WTC11 (cell line): Measurements from ENCODE around the gene TSSK2. TPM values are rescaled to one million over a fixed set of nuclear protein-coding genes. Genes with fewer than 3 reads are reported as not detected.

ENCODE experiments used
- ATAC-seq: fragments of 200-7000 bp; cut with Tn5 transposase; 2 replicates; pipeline ENCODE4 v1.10.0; 2021; ENCODE audit warnings: mild to moderate bottlenecking, moderate library complexity
- CTCF ChIA-PET: fragments of 300-600 bp; sonication (Branson Sonifier 250); formaldehyde crosslinking; loops from one replicate; lab custom pipeline; 2021; ENCODE audit warnings: antibody characterized with exemption; lab: Charles Lee
- POLR2A ChIA-PET: fragments of 350-600 bp; sonication (Branson Sonifier 250); formaldehyde crosslinking; loops from one replicate; lab custom pipeline; 2021; ENCODE audit warnings: antibody characterized with exemption; lab: Charles Lee
- DNase-seq: peaks from one replicate; pipeline ENCODE4 v3.0.0; 2021; ENCODE audit warnings: low spot score
- H3K27ac Mint-ChIP-seq: 2 replicates; pipeline ENCODE4 v1.8.0; 2021; ENCODE audit warnings: mixed read lengths
- H3K27me3 Mint-ChIP-seq: 2 replicates; pipeline ENCODE4 v1.8.0; 2021; ENCODE audit warnings: low read depth, mild to moderate bottlenecking, moderate library complexity, mixed read lengths
- H3K36me3 Mint-ChIP-seq: 2 replicates; pipeline ENCODE4 v1.8.0; 2021; ENCODE audit warnings: mixed read lengths
- H3K4me1 Mint-ChIP-seq: 2 replicates; pipeline ENCODE4 v1.8.0; 2022; ENCODE audit warnings: mixed read lengths
- H3K4me3 Mint-ChIP-seq: 2 replicates; pipeline ENCODE4 v1.8.0; 2021; ENCODE audit warnings: mild to moderate bottlenecking, moderate library complexity, mixed read lengths
- H3K9me3 Mint-ChIP-seq: 2 replicates; pipeline ENCODE4 v1.8.0; 2021; ENCODE audit warnings: mixed read lengths
- CBFB ChIP-seq: sonication (generic); formaldehyde crosslinking; IDR thresholded peaks from 2 replicates; pipeline ENCODE4 v1.8.1; 2022; ENCODE audit warnings: mild to moderate bottlenecking, low read depth, missing genetic modification reagents
- EMX1 ChIP-seq: fragments of 250-450 bp; sonication (Bioruptor Pico); IDR thresholded peaks from 2 replicates; pipeline ENCODE4 v1.8.0; 2021; ENCODE audit warnings: mild to moderate bottlenecking
- FOXJ3 ChIP-seq: sonication (generic); formaldehyde crosslinking; IDR thresholded peaks from 2 replicates; pipeline ENCODE4 v1.9.0; 2021; ENCODE audit warnings: missing genetic modification reagents, mild to moderate bottlenecking, borderline replicate concordance
- KAT7 ChIP-seq: sonication (generic); formaldehyde crosslinking; IDR thresholded peaks from 2 replicates; pipeline ENCODE4 v1.8.1; 2023; ENCODE audit warnings: missing genetic modification reagents, mild to moderate bottlenecking, borderline replicate concordance
- NFYB ChIP-seq: sonication (generic); formaldehyde crosslinking; conservative IDR thresholded peaks from 2 replicates; pipeline ENCODE4 v1.8.0; 2022; ENCODE audit warnings: low read depth, missing genetic modification reagents
- SMAD4 ChIP-seq: sonication (generic); formaldehyde crosslinking; IDR thresholded peaks from 2 replicates; pipeline ENCODE4 v1.8.0; 2022; ENCODE audit warnings: mild to moderate bottlenecking, missing genetic modification reagents
- SOX15 ChIP-seq: fragments of 250-450 bp; sonication (Bioruptor Pico); IDR thresholded peaks from 2 replicates; pipeline ENCODE4 v1.9.0; 2021; ENCODE audit warnings: mild to moderate bottlenecking
- TEAD1 ChIP-seq: sonication (generic); formaldehyde crosslinking; IDR thresholded peaks from 2 replicates; pipeline ENCODE4 v1.8.0; 2022; ENCODE audit warnings: mild to moderate bottlenecking, missing genetic modification reagents
- TP53 ChIP-seq: sonication (generic); formaldehyde crosslinking; IDR thresholded peaks from 2 replicates; pipeline ENCODE4 v1.8.1; 2023; ENCODE audit warnings: mild to moderate bottlenecking, missing genetic modification reagents
- ZNF423 ChIP-seq: fragments of 250-450 bp; sonication (Bioruptor Pico); IDR thresholded peaks from 2 replicates; pipeline ENCODE4 v2.1.2; 2022; ENCODE audit warnings: mild to moderate bottlenecking, moderate library complexity
- total RNA-seq: library from RNA; stranded (reverse); gene quantifications from 3 replicates; pipeline ENCODE4 v1.2.3, GENCODE V29; 2021
- TF ChIP-seq, protein P1 (sequence below): sonication (generic); formaldehyde crosslinking; IDR thresholded peaks from 2 replicates; pipeline ENCODE4 v1.8.1; 2023; ENCODE audit warnings: mild to moderate bottlenecking, missing genetic modification reagents
- TF ChIP-seq, protein P2 (sequence below): sonication (generic); formaldehyde crosslinking; IDR thresholded peaks from 2 replicates; pipeline ENCODE4 v1.8.1; 2023; ENCODE audit warnings: mild to moderate bottlenecking, missing genetic modification reagents, borderline replicate concordance
- TF ChIP-seq, protein P3 (sequence below): fragments of 250-450 bp; sonication (Bioruptor Pico); IDR thresholded peaks from 2 replicates; pipeline ENCODE4 v1.9.0; 2021; ENCODE audit warnings: moderate library complexity, mild to moderate bottlenecking, inconsistent platforms, borderline replicate concordance
- TF ChIP-seq, protein P4 (sequence below): fragments of 250-450 bp; sonication (Bioruptor Pico); IDR thresholded peaks from 2 replicates; pipeline ENCODE4 v1.8.0; 2021; ENCODE audit warnings: mild to moderate bottlenecking
- TF ChIP-seq, protein P5 (sequence below): fragments of 200-600 bp; IDR thresholded peaks from 2 replicates; pipeline ENCODE4 v1.8.0; 2022; ENCODE audit warnings: antibody characterized with exemption
- TF ChIP-seq, protein P6 (sequence below): sonication (generic); formaldehyde crosslinking; IDR thresholded peaks from 2 replicates; pipeline ENCODE4 v1.8.1; 2022; ENCODE audit warnings: mild to moderate bottlenecking, moderate library complexity, missing genetic modification reagents
- TF ChIP-seq, protein P7 (sequence below): sonication (generic); formaldehyde crosslinking; IDR thresholded peaks from 2 replicates; pipeline ENCODE4 v1.8.1; 2023; ENCODE audit warnings: mild to moderate bottlenecking, missing genetic modification reagents, moderate library complexity

Gene TSSK2
- total RNA-seq, 1 experiment from 2014 or later: not detected

DNA sequence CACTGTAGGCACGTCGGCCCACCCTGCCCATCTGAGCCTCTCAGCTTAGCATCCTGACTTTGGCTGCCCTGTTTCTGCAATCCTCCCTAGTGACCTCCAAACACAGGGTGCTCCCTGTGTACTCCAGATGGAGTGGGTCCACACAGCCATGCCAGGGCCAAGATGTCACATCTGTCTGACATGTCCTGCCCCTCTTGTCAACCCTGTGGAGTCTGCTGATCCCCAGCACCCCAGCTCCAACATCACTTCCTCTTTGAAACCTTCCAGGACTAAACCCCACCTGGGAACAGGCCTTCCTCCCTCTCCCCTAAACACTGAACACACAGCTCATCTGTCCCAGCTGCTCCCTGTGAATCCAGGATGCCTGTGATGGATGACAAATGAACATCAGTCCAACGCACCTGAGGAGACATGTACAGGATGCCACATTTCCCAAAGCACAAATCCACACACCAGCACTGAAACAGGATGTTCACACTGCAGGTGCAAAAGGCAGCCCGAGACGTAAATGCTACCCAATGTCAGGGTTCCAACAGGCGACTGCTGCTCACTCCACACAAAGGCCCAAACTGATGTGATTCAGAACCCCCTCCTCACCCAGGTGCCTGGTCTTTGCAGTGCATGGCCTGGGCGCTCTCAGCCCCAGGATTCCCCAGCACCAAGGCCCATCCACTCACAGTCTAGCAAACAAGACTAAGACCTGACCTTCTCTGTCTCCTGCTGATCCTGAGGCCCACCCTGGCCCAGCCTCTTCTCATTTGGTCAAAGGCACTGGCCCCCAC is 2.0 kb upstream of the TSSK2 start:
- no peak for ATAC-seq
- CTCF ChIA-PET: no interaction called here

DNA sequence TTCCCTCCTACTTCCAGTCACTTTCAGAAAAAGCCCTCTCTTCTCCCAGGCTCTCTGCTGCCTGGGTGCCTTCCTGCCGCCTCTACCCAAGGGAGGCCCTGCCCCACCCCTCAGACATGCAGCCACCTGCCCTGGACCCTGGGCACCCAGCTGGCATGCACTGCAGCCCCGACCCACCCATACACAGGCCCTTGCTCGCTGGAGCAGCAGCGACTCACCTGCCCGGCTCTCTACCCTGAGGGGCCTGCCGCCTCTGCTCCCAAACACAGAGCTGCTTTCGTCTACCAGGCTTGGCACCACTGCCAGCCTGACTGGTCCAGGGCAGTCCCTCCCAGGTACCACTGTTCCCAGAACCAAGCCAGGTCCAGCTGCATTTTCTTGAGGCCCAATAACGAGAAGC is 1.2 kb upstream of the TSSK2 start:
- no peak overlapping the region for H3K4me3 Mint-ChIP-seq
- H3K9me3 Mint-ChIP-seq: no peaks in the 10 kb centered on the region

More for the DNA sequence above, 2.0 kb upstream of the TSSK2 start:
- Mint-ChIP-seq H3K27ac (peak overlapping the region; percentile 73; the same call in 1 of the 2 replicates), H3K9me3 (no peaks in the 10 kb centered on the region), H3K36me3 (0 out of 2 replicates have a peak, but pooled peaks cover 2% of the 10 kb centered on the region), H3K27me3 (no peaks in the 10 kb centered on the region; the same call in 1 of the 2 replicates), H3K4me3 (no peak overlapping the region), H3K4me1 (0 out of 2 replicates have a peak, but pooled peaks cover under 1% of the 10 kb centered on the region)
- no peak for DNase-seq
- TF ChIP-seq SMAD4 (CRISPR knock-in tag): no peak
- TF ChIP-seq, protein P1, sequence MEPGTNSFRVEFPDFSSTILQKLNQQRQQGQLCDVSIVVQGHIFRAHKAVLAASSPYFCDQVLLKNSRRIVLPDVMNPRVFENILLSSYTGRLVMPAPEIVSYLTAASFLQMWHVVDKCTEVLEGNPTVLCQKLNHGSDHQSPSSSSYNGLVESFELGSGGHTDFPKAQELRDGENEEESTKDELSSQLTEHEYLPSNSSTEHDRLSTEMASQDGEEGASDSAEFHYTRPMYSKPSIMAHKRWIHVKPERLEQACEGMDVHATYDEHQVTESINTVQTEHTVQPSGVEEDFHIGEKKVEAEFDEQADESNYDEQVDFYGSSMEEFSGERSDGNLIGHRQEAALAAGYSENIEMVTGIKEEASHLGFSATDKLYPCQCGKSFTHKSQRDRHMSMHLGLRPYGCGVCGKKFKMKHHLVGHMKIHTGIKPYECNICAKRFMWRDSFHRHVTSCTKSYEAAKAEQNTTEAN (CRISPR knock-in tag): no peak
- no peak for TF ChIP-seq SOX15 (CRISPR knock-in tag)
- no peak for TF ChIP-seq TP53
- TF ChIP-seq, protein P2, sequence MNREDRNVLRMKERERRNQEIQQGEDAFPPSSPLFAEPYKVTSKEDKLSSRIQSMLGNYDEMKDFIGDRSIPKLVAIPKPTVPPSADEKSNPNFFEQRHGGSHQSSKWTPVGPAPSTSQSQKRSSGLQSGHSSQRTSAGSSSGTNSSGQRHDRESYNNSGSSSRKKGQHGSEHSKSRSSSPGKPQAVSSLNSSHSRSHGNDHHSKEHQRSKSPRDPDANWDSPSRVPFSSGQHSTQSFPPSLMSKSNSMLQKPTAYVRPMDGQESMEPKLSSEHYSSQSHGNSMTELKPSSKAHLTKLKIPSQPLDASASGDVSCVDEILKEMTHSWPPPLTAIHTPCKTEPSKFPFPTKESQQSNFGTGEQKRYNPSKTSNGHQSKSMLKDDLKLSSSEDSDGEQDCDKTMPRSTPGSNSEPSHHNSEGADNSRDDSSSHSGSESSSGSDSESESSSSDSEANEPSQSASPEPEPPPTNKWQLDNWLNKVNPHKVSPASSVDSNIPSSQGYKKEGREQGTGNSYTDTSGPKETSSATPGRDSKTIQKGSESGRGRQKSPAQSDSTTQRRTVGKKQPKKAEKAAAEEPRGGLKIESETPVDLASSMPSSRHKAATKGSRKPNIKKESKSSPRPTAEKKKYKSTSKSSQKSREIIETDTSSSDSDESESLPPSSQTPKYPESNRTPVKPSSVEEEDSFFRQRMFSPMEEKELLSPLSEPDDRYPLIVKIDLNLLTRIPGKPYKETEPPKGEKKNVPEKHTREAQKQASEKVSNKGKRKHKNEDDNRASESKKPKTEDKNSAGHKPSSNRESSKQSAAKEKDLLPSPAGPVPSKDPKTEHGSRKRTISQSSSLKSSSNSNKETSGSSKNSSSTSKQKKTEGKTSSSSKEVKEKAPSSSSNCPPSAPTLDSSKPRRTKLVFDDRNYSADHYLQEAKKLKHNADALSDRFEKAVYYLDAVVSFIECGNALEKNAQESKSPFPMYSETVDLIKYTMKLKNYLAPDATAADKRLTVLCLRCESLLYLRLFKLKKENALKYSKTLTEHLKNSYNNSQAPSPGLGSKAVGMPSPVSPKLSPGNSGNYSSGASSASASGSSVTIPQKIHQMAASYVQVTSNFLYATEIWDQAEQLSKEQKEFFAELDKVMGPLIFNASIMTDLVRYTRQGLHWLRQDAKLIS (CRISPR knock-in tag): no peak
- TF ChIP-seq, protein P3, sequence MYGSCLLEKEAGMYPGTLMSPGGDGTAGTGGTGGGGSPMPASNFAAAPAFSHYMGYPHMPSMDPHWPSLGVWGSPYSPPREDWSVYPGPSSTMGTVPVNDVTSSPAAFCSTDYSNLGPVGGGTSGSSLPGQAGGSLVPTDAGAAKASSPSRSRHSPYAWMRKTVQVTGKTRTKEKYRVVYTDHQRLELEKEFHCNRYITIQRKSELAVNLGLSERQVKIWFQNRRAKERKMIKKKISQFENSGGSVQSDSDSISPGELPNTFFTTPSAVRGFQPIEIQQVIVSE (CRISPR knock-in tag): no peak
- TF ChIP-seq, protein P4, sequence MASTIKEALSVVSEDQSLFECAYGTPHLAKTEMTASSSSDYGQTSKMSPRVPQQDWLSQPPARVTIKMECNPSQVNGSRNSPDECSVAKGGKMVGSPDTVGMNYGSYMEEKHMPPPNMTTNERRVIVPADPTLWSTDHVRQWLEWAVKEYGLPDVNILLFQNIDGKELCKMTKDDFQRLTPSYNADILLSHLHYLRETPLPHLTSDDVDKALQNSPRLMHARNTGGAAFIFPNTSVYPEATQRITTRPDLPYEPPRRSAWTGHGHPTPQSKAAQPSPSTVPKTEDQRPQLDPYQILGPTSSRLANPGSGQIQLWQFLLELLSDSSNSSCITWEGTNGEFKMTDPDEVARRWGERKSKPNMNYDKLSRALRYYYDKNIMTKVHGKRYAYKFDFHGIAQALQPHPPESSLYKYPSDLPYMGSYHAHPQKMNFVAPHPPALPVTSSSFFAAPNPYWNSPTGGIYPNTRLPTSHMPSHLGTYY (CRISPR knock-in tag): no peak
- TF ChIP-seq CBFB (CRISPR knock-in tag): no peak
- TF ChIP-seq, protein P5, sequence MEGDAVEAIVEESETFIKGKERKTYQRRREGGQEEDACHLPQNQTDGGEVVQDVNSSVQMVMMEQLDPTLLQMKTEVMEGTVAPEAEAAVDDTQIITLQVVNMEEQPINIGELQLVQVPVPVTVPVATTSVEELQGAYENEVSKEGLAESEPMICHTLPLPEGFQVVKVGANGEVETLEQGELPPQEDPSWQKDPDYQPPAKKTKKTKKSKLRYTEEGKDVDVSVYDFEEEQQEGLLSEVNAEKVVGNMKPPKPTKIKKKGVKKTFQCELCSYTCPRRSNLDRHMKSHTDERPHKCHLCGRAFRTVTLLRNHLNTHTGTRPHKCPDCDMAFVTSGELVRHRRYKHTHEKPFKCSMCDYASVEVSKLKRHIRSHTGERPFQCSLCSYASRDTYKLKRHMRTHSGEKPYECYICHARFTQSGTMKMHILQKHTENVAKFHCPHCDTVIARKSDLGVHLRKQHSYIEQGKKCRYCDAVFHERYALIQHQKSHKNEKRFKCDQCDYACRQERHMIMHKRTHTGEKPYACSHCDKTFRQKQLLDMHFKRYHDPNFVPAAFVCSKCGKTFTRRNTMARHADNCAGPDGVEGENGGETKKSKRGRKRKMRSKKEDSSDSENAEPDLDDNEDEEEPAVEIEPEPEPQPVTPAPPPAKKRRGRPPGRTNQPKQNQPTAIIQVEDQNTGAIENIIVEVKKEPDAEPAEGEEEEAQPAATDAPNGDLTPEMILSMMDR: no peak
- POLR2A ChIA-PET: no interaction called here

More for the DNA sequence above, 1.2 kb upstream of the TSSK2 start:
- Mint-ChIP-seq H3K4me1 (no peaks in the 10 kb centered on the region), H3K36me3 (0 out of 2 replicates have a peak, but pooled peaks cover 2% of the 10 kb centered on the region), H3K27me3 (no peaks in the 10 kb centered on the region), H3K27ac (peak overlapping the region; percentile 73; the same call in 1 of the 2 replicates)
- ChIA-PET CTCF (no interaction called here), POLR2A (no interaction called here)
- TF ChIP-seq, protein P1 (CRISPR knock-in tag): no peak
- no peak for TF ChIP-seq SMAD4 (CRISPR knock-in tag)
- no peak for TF ChIP-seq TP53
- TF ChIP-seq, protein P6, sequence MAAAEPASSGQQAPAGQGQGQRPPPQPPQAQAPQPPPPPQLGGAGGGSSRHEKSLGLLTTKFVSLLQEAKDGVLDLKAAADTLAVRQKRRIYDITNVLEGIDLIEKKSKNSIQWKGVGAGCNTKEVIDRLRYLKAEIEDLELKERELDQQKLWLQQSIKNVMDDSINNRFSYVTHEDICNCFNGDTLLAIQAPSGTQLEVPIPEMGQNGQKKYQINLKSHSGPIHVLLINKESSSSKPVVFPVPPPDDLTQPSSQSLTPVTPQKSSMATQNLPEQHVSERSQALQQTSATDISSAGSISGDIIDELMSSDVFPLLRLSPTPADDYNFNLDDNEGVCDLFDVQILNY (CRISPR knock-in tag): no peak
- no peak for TF ChIP-seq EMX1 (CRISPR knock-in tag)
- no peak for TF ChIP-seq TEAD1 (CRISPR knock-in tag)
- TF ChIP-seq, protein P7, sequence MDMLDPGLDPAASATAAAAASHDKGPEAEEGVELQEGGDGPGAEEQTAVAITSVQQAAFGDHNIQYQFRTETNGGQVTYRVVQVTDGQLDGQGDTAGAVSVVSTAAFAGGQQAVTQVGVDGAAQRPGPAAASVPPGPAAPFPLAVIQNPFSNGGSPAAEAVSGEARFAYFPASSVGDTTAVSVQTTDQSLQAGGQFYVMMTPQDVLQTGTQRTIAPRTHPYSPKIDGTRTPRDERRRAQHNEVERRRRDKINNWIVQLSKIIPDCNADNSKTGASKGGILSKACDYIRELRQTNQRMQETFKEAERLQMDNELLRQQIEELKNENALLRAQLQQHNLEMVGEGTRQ (CRISPR knock-in tag): no peak
- no peak for TF ChIP-seq KAT7
- TF ChIP-seq FOXJ3 (CRISPR knock-in tag): no peak
- TF ChIP-seq NFYB: no peak
- no peak for TF ChIP-seq ZNF423 (CRISPR knock-in tag)
- DNase-seq (no peak), ATAC-seq (no peak)
